Memory B cell (primary cell): Measurements from ENCODE around the gene ADH1C.
"Not testable (repeated sequence)": the region's sequence is repeated elsewhere in the genome, so short reads cannot be mapped to it uniquely, and the experiment has no call there.

ENCODE experiments used
- ATAC-seq: fragments of 150-1000 bp; cut with Tn5 transposase; 2 replicates; pipeline ENCODE4 v1.10.0; 2021; ENCODE audit warnings: low read depth, mild to moderate bottlenecking, moderate library complexity
- DNase-seq, 2 donors: peaks; one replicate each; pipeline ENCODE4 v3.0.0; 2022; ENCODE audit warnings: low spot score in 2 of 2
- H3K27ac Mint-ChIP-seq: one replicate; pipeline ENCODE4 v1.8.0; 2022; ENCODE audit warnings: mild to moderate bottlenecking, moderate library complexity, mixed read lengths
- H3K27me3 Mint-ChIP-seq: one replicate; pipeline ENCODE4 v1.8.0; 2022; ENCODE audit warnings: mixed read lengths
- H3K36me3 Mint-ChIP-seq: one replicate; pipeline ENCODE4 v1.8.0; 2022; ENCODE audit warnings: mild to moderate bottlenecking, mixed read lengths
- H3K4me1 Mint-ChIP-seq: one replicate; pipeline ENCODE4 v1.8.0; 2022; ENCODE audit warnings: mixed read lengths
- H3K4me3 Mint-ChIP-seq: one replicate; pipeline ENCODE4 v1.8.0; 2022; ENCODE audit warnings: mild to moderate bottlenecking, moderate library complexity, mixed read lengths
- H3K9me3 Mint-ChIP-seq: one replicate; pipeline ENCODE4 v1.8.0; 2022; ENCODE audit warnings: mixed read lengths

ADH1C gene

GRCh38 chr4:99377341-99377740 lies 24.8 kb upstream of the ADH1C start:
- not testable (repeated sequence) for H3K27ac Mint-ChIP-seq, H3K4me3 Mint-ChIP-seq, DNase-seq, ATAC-seq, H3K27me3 Mint-ChIP-seq, H3K4me1 Mint-ChIP-seq, H3K36me3 Mint-ChIP-seq
- peaks cover 14% of the 10 kb centered on the region for H3K9me3 Mint-ChIP-seq

- H3K4me1 Mint-ChIP-seq, H3K27ac Mint-ChIP-seq, H3K36me3 Mint-ChIP-seq, DNase-seq, H3K27me3 Mint-ChIP-seq, H3K4me3 Mint-ChIP-seq, ATAC-seq: not testable (repeated sequence)
- peaks cover 15% of the 10 kb centered on the region for H3K9me3 Mint-ChIP-seq
These were observed 19.9 kb upstream of the ADH1C start for GRCh38 chr4:99372464-99372863.

DNA sequence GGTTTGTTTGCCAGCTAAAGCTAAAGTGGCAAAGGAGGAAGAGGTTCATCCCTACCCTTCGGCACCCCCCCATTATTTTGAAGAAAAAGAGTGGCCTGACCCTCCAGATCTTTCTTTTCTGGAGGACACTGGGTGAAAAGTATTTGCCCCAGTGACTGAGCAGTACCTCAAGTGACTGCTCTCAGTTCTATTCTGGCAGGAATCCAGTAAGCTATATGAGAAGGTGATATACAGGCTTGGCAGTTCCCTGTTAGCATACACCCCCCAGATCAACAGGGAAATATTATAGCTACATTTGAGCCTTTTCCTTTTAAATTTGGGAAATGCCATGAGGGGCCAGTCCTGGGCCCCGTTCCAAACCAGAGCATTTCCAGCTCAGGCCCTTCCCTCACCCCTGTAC lies 15.3 kb upstream of the ADH1C start:
- not testable (repeated sequence) for H3K36me3 Mint-ChIP-seq, H3K27me3 Mint-ChIP-seq, DNase-seq, H3K4me1 Mint-ChIP-seq, H3K4me3 Mint-ChIP-seq, H3K27ac Mint-ChIP-seq, ATAC-seq, H3K9me3 Mint-ChIP-seq

DNA sequence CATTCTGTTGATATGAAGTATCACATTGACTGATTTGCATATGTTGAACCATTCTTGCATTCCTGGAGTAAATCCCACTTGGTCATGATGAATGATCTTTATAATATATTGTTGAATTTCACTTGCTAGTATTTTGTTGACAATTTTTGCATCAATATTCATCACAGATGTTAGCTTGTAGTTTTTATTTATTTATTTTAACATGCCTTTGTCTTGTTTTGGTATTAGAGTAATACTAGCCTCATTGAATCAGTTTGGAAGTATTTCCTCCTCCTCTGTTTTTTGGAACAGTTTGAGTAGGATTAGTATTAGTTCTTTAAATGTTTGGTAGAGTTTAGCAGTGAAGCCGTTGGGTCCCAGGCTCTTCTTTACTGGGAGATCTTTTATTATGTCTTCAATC lies 13.9 kb upstream of the ADH1C start:
- peaks cover 3% of the 10 kb centered on the region for H3K27me3 Mint-ChIP-seq
- H3K9me3 Mint-ChIP-seq = peaks cover 2% of the 10 kb centered on the region
- no peaks in the 10 kb centered on the region for H3K36me3 Mint-ChIP-seq
- ATAC-seq (no peak), DNase-seq (no peak)
- no peak overlapping the region for H3K27ac Mint-ChIP-seq
- H3K4me3 Mint-ChIP-seq = no peak overlapping the region
- no peaks in the 10 kb centered on the region for H3K4me1 Mint-ChIP-seq

- no peak for ATAC-seq
- no peaks in the 10 kb centered on the region for H3K4me1 Mint-ChIP-seq
- no peak overlapping the region for H3K4me3 Mint-ChIP-seq
- no peak overlapping the region for H3K27ac Mint-ChIP-seq
- H3K36me3 Mint-ChIP-seq = no peaks in the 10 kb centered on the region
- DNase-seq = no peak
- H3K27me3 Mint-ChIP-seq = peaks cover 3% of the 10 kb centered on the region
- peaks cover 2% of the 10 kb centered on the region for H3K9me3 Mint-ChIP-seq
These were observed 10.2 kb upstream of the ADH1C start for GRCh38 chr4:99362768-99363167.

- DNase-seq (no peak), ATAC-seq (no peak)
- no peaks in the 10 kb centered on the region for H3K36me3 Mint-ChIP-seq
- no peak overlapping the region for H3K27ac Mint-ChIP-seq
- no peaks in the 10 kb centered on the region for H3K4me1 Mint-ChIP-seq
- H3K9me3 Mint-ChIP-seq = peaks cover 2% of the 10 kb centered on the region
- H3K27me3 Mint-ChIP-seq = no peaks in the 10 kb centered on the region
- no peak overlapping the region for H3K4me3 Mint-ChIP-seq
These were observed 9.3 kb upstream of the ADH1C start for GRCh38 chr4:99361899-99362275.

DNA sequence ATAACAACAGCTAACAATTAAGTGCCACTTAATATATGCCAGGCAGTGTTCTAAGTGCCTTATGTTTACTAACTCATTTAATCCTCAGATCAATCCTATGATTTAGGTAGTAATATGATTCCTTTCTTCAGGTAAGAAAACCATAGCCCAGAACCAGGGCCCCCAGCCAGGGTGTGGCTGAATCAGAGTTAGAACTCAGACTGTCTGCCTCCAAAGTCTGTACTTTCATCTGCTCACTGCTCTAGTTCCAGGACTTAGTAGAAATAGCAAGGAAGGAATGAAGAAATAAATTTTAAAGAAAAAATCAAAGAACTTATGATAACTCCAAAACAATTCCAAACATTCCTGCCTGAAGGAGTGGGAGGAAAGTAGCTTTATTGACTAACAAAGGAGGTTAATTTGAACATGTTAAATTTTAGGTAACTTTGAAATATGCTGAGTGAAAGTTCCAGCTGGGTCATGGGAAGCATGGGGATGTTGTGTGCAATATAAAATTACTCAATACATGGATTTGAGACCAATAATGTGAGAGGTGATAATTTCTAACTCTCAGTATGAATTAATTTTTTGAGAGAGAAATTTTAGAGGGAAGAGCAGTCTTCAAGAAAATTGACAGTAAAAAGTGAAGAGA lies 8.8 kb upstream of the ADH1C start:
- H3K36me3 Mint-ChIP-seq = no peaks in the 10 kb centered on the region
- ATAC-seq = no peak
- no peak for DNase-seq
- no peaks in the 10 kb centered on the region for H3K27me3 Mint-ChIP-seq
- no peaks in the 10 kb centered on the region for H3K4me1 Mint-ChIP-seq
- no peak overlapping the region for H3K27ac Mint-ChIP-seq
- no peak overlapping the region for H3K4me3 Mint-ChIP-seq
- peaks cover 2% of the 10 kb centered on the region for H3K9me3 Mint-ChIP-seq

GRCh38 chr4:99359480-99360204 lies 7.1 kb upstream of the ADH1C start:
- no peaks in the 10 kb centered on the region for H3K4me1 Mint-ChIP-seq
- DNase-seq = no peak
- H3K36me3 Mint-ChIP-seq = no peaks in the 10 kb centered on the region
- H3K27ac Mint-ChIP-seq = no peak overlapping the region
- no peak overlapping the region for H3K4me3 Mint-ChIP-seq
- no peak for ATAC-seq
- no peaks in the 10 kb centered on the region for H3K9me3 Mint-ChIP-seq
- H3K27me3 Mint-ChIP-seq = no peaks in the 10 kb centered on the region

DNA sequence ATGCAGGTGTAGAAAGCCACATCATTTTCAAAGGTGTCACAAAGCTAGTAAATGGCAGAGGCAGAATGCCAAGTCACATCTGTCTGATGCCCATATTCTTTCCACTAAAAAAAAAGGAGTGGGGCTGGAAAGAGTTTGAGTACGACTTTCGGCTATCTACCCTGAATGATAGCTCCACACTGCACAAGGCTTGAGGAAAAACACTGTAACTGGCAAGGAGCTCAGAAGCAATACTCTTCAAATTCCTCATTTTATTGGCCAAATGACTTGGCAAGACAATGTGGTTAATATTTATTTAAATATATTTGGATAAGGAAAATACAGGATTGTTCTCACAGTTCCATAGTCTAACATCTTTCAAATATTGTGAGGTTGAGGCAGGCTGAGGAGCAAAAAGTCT lies 5.4 kb upstream of the ADH1C start:
- no peak overlapping the region for H3K27ac Mint-ChIP-seq
- H3K4me3 Mint-ChIP-seq = no peak overlapping the region
- H3K27me3 Mint-ChIP-seq = no peaks in the 10 kb centered on the region
- ATAC-seq (no peak), DNase-seq (no peak)
- no peaks in the 10 kb centered on the region for H3K4me1 Mint-ChIP-seq
- peaks cover 3% of the 10 kb centered on the region for H3K9me3 Mint-ChIP-seq
- H3K36me3 Mint-ChIP-seq = no peaks in the 10 kb centered on the region

- no peak for DNase-seq
- H3K4me3 Mint-ChIP-seq = no peak overlapping the region
- H3K9me3 Mint-ChIP-seq = peaks cover 3% of the 10 kb centered on the region
- H3K4me1 Mint-ChIP-seq = no peaks in the 10 kb centered on the region
- ATAC-seq = no peak
- H3K36me3 Mint-ChIP-seq = no peaks in the 10 kb centered on the region
- H3K27me3 Mint-ChIP-seq = peaks cover 3% of the 10 kb centered on the region
- H3K27ac Mint-ChIP-seq = no peak overlapping the region
These were observed 4.4 kb upstream of the ADH1C start for GRCh38 chr4:99356992-99357391.

- not testable (repeated sequence) for H3K4me3 Mint-ChIP-seq, H3K27me3 Mint-ChIP-seq, H3K9me3 Mint-ChIP-seq, DNase-seq, ATAC-seq, H3K4me1 Mint-ChIP-seq, H3K36me3 Mint-ChIP-seq, H3K27ac Mint-ChIP-seq
These were observed 3.6 kb upstream of the ADH1C start for GRCh38 chr4:99356149-99356548.

- ATAC-seq (no peak), DNase-seq (no peak)
These were observed 1.1 kb downstream of the ADH1C start for GRCh38 chr4:99351487-99351886.

GRCh38 chr4:99349338-99349737 lies 3.2 kb downstream of the ADH1C start:
- Mint-ChIP-seq H3K4me1 (no peaks in the 10 kb centered on the region), H3K27ac (no peak overlapping the region), H3K27me3 (peaks cover 5% of the 10 kb centered on the region), H3K9me3 (peaks cover 3% of the 10 kb centered on the region), H3K4me3 (no peak overlapping the region), H3K36me3 (no peaks in the 10 kb centered on the region)
- ATAC-seq (no peak), DNase-seq (no peak)

More at GRCh38 chr4:99351487-99351886, 1.1 kb downstream of the ADH1C start:
- H3K27me3 Mint-ChIP-seq = peaks cover 5% of the 10 kb centered on the region
- H3K9me3 Mint-ChIP-seq = peaks cover 3% of the 10 kb centered on the region
- H3K4me3 Mint-ChIP-seq = no peak overlapping the region
- H3K4me1 Mint-ChIP-seq = no peaks in the 10 kb centered on the region
- H3K36me3 Mint-ChIP-seq = no peaks in the 10 kb centered on the region
- no peak overlapping the region for H3K27ac Mint-ChIP-seq

DNA sequence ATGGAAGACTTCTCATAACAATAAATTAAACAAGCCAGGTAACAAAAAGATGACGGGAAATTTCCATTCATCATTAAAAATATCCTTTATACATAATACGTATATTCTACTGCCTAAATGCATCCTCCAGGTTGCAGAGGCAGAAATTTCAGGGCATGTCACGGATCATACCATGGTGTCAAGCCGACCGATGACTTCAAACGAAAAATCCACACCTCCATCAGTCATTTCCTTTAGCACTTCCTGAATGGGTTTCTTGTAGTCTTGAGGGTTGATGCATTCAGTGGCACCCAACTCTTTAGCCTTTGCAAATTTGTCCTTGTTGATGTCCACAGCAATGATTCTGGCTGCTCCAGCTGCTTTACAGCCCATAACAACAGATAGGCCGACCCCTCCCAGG lies 9.9 kb downstream of the ADH1C start:
- not testable (repeated sequence) for H3K9me3 Mint-ChIP-seq, H3K4me3 Mint-ChIP-seq, H3K4me1 Mint-ChIP-seq, H3K27me3 Mint-ChIP-seq, ATAC-seq, H3K36me3 Mint-ChIP-seq, H3K27ac Mint-ChIP-seq, DNase-seq

DNA sequence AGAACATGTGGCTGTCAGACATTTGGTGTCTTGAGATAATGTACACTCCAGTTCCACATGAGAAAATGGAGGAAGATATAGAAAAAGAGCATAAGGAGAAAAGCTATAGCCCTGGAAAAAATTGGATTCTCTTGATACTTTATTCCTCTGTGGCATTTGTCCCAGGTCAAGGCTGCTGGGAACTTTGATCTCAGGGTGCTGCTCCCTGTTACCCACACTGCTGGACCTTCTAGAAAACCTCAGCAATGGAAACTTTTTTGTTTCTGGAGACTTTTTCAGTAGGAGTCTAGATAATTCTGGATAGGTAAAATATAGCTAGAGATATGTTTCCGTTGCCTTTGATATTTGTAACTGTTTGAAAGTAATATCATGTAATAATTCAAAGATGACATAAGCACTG lies 11.1 kb downstream of the ADH1C start:
- Mint-ChIP-seq H3K9me3 (no peaks in the 10 kb centered on the region), H3K27ac (no peak overlapping the region), H3K4me1 (no peaks in the 10 kb centered on the region), H3K4me3 (no peak overlapping the region), H3K36me3 (no peaks in the 10 kb centered on the region), H3K27me3 (peaks cover 2% of the 10 kb centered on the region)
- no peak for ATAC-seq
- DNase-seq = no peak
